Endodermal cell (in vitro differentiated cells): ENCODE measurements around the gene AKAP13. TPM values are rescaled to one million over a fixed set of nuclear protein-coding genes. Genes with fewer than 3 reads are reported as not detected.

Experiments
- DNase-seq: peaks from one replicate; pipeline ENCODE4 v3.0.0-alpha.2; 2017
- H3K27ac ChIP-seq: 2 replicates; pipeline ENCODE4 v1.5.1; 2013; ENCODE audit warnings: mild to moderate bottlenecking, low read depth, low read length, moderate library complexity
- H3K27me3 ChIP-seq: 2 replicates; pipeline ENCODE4 v1.6.1; 2013; ENCODE audit warnings: mild to moderate bottlenecking, low read length, moderate library complexity; ENCODE audit not compliant: insufficient read depth, control insufficient read depth, poor library complexity, severe bottlenecking
- H3K36me3 ChIP-seq: 2 replicates; pipeline ENCODE4 v1.7.0; 2013; ENCODE audit warnings: mild to moderate bottlenecking, low read length, moderate library complexity; ENCODE audit not compliant: control insufficient read depth, insufficient read depth
- H3K4me1 ChIP-seq: one replicate; pipeline ENCODE4 v1.7.0; 2013; ENCODE audit warnings: low read length; ENCODE audit not compliant: control insufficient read depth, insufficient read depth
- H3K4me3 ChIP-seq: 2 replicates; pipeline ENCODE4 v1.5.1; 2013; ENCODE audit warnings: mild to moderate bottlenecking, low read length, moderate library complexity
- H3K9ac ChIP-seq: 2 replicates; pipeline ENCODE4 v1.6.1; 2013; ENCODE audit warnings: mild to moderate bottlenecking, low read length, moderate library complexity; ENCODE audit not compliant: poor library complexity, severe bottlenecking; ENCODE audit errors: extremely low read depth
- H3K9me3 ChIP-seq: 2 replicates; pipeline ENCODE4 v1.6.1; 2013; ENCODE audit warnings: mild to moderate bottlenecking, low read length, moderate library complexity; ENCODE audit not compliant: control insufficient read depth
- H3K27ac Mint-ChIP-seq: 2 replicates; pipeline ENCODE4 v1.8.0; 2020; ENCODE audit warnings: mixed read lengths
- H3K27me3 Mint-ChIP-seq: 2 replicates; pipeline ENCODE4 v1.8.0; 2021; ENCODE audit warnings: mild to moderate bottlenecking, mixed read lengths; ENCODE audit not compliant: insufficient read depth
- H3K36me3 Mint-ChIP-seq: 2 replicates; pipeline ENCODE4 v1.8.0; 2020; ENCODE audit warnings: low read depth, mixed read lengths
- H3K4me1 Mint-ChIP-seq: 2 replicates; pipeline ENCODE4 v1.8.0; 2020; ENCODE audit warnings: mixed read lengths
- H3K4me3 Mint-ChIP-seq: 2 replicates; pipeline ENCODE4 v1.8.0; 2020; ENCODE audit warnings: mild to moderate bottlenecking, moderate library complexity, mixed read lengths
- H3K9me3 Mint-ChIP-seq: 2 replicates; pipeline ENCODE4 v1.8.0; 2020; ENCODE audit warnings: mild to moderate bottlenecking, mixed read lengths
- CTCF ChIP-seq: fragments of 200-600 bp; sonication (generic); conservative IDR thresholded peaks from 2 replicates; pipeline ENCODE4 v1.5.0; 2021; ENCODE audit warnings: antibody characterized with exemption, mild to moderate bottlenecking
- WGBS, 2 experiments: methylation state at CpG; one replicate each; pipeline versions ENCODE4 v1.1.5 to v1.1.7; 2013; ENCODE audit warnings: missing lambda C conversion rate in 2 of 2, mixed read lengths in 1 of 2; ENCODE audit not compliant: insufficient coverage in 1 of 2, insufficient read length in 1 of 2; 5-methylcytosine and 5-hydroxymethylcytosine counted together
- total RNA-seq, 2 donors: library from RNA; stranded (reverse); fragmentation: NEBNext Ultra II Directional in 1 of 2; extraction: Animal tissue kit (Norgen Biotek cat#: 25700) in 1 of 2; gene quantifications; 2 replicates in 1 of 2; 3 replicates in 1 of 2; pipeline ENCODE4 v1.2.1, GENCODE V29; 2021

Gene AKAP13
- total RNA-seq, 2 donors from 2014 or later, result 115 to 131 TPM

DNA sequence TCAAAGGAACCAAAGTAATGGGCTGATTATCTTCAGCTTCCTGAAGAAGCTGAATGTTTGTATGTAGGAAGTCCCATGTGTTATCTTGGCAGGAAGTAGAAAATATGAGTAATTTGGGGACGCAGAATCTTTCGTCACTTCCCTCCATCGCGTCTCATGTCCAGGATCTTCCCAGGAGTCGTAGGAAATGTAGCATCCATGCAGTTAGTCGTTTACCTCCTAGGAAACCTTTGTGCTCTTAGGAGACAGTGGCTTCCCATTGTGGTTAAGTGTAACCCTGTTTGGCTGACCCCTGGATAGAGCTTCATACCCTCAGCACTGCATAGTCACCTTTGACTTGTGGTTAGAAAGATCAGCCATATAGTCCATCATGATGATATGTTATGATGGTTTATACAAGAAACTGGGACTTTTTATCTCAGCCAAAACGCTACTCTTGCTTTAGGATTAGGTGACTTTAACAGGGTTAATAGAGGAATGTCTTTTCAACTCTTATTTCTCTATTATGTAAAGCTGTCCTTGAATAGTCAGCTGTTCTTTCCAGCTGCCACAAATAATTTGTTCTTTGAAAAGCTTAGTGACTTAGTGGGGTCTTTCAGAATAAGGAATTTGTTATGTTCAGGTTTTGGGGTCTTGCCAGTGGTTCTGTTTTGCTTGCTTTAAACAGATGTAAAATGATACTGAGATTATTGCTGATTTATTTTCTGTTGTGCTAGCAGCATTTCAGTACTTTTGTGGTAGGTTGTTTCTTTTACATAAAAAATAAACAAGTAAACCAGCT lies 322.1 kb downstream of the AKAP13 start:
- H3K36me3 ChIP-seq, result peaks cover 64% of the 10 kb centered on the region
- H3K4me1 ChIP-seq, result peaks cover 13% of the 10 kb centered on the region
- Mint-ChIP-seq H3K36me3 (peaks cover 13% of the 10 kb centered on the region), H3K27ac (no peak overlapping the region), H3K4me1 (peaks cover 27% of the 10 kb centered on the region), H3K4me3 (no peak overlapping the region), H3K9me3 (no peaks in the 10 kb centered on the region), H3K27me3 (no peaks in the 10 kb centered on the region)
- no peak for TF ChIP-seq CTCF
- H3K9me3 ChIP-seq, result no peaks in the 10 kb centered on the region
- WGBS, 2 experiments, result 84 to 90% methylated on average over 6 to 7 of the region's 7 CpGs
- DNase-seq, result no peak
- H3K4me3 ChIP-seq, result no peak overlapping the region
- no peak overlapping the region for H3K27ac ChIP-seq
- H3K27me3 ChIP-seq, result no peaks in the 10 kb centered on the region
- H3K9ac ChIP-seq, result no peak overlapping the region

GRCh38 chr15:85704066-85704465 lies 323.7 kb downstream of the AKAP13 start:
- Mint-ChIP-seq H3K27ac (peak overlapping the region; percentile 35), H3K4me1 (peaks cover 38% of the 10 kb centered on the region), H3K27me3 (no peaks in the 10 kb centered on the region), H3K4me3 (no peak overlapping the region), H3K36me3 (peaks cover 25% of the 10 kb centered on the region), H3K9me3 (no peaks in the 10 kb centered on the region)
- Histone ChIP-seq H3K36me3 (peaks cover 64% of the 10 kb centered on the region), H3K27ac (no peak overlapping the region), H3K9ac (no peak overlapping the region), H3K27me3 (no peaks in the 10 kb centered on the region), H3K9me3 (no peaks in the 10 kb centered on the region), H3K4me3 (no peak overlapping the region), H3K4me1 (peaks cover 18% of the 10 kb centered on the region)
- WGBS, 2 experiments, result 99 to 100% methylated on average over 1 to 4 of the region's 4 CpGs
- DNase-seq, result no peak
- no peak for TF ChIP-seq CTCF

- Mint-ChIP-seq H3K4me1 (peaks cover 38% of the 10 kb centered on the region), H3K27ac (no peak overlapping the region), H3K27me3 (no peaks in the 10 kb centered on the region), H3K4me3 (no peak overlapping the region), H3K36me3 (peaks cover 28% of the 10 kb centered on the region), H3K9me3 (no peaks in the 10 kb centered on the region)
- no peaks in the 10 kb centered on the region for H3K9me3 ChIP-seq
- H3K4me3 ChIP-seq, result no peak overlapping the region
- H3K4me1 ChIP-seq, result peaks cover 18% of the 10 kb centered on the region
- no peak for DNase-seq
- H3K36me3 ChIP-seq, result peaks cover 64% of the 10 kb centered on the region
- H3K27me3 ChIP-seq, result no peaks in the 10 kb centered on the region
- no peak for TF ChIP-seq CTCF
- no peak overlapping the region for H3K27ac ChIP-seq
- no peak overlapping the region for H3K9ac ChIP-seq
- 95 to 100% methylated on average over 1 to 3 of the region's 3 CpGs for WGBS, 2 experiments
These were observed 324.5 kb downstream of the AKAP13 start for GRCh38 chr15:85704720-85705429.
